HG03060 (cell line): Measurements from ENCODE around the gene ELL2.

Source experiments
- ATAC-seq: cut with Tn5 transposase; IDR thresholded peaks from one replicate; pipeline ENCODE4 v1.9.1; 2021; ENCODE audit warnings: low read depth, moderate number of reproducible peaks; ENCODE audit not compliant: unreplicated experiment

Gene ELL2

GRCh38 chr5:95984287-95984938 is 22.8 kb upstream of the ELL2 start:
- no peak for ATAC-seq

DNA sequence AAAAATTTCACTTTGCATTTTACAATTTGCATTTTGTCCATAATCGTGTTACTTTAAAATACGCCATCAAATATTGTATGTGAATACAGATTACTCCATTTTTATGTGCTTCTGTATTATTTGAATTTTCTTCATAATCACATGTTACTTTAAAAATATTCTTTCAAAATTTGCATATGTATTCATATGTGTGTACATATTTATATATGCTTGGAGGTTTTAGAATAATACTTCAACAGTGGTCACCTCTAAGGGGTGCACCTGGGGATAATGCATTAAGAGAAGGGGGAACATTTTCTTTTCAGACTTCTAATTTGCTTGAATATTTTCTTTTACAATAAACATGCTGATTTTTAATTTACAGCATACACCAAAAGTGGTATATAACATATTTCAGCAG is 21.9 kb upstream of the ELL2 start:
- ATAC-seq = no peak

DNA sequence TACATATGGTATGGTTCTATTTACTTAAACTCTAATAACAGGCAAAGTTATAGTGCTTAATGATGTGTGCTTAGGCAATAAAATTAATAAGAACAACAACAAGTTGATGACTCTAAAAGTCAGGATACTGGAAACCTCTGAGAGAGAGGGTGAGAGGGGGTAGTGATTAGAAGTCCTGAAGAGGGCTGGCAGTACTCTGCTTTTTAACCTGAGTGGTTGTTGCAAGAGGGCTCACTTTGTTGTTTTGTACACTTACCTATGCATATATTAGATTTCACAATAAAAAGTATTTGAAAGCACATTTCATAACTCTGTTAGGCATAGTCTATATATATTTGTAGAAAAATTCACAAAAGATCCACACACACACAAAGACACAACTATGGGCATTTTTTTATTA is 21.4 kb upstream of the ELL2 start:
- ATAC-seq = no peak

DNA sequence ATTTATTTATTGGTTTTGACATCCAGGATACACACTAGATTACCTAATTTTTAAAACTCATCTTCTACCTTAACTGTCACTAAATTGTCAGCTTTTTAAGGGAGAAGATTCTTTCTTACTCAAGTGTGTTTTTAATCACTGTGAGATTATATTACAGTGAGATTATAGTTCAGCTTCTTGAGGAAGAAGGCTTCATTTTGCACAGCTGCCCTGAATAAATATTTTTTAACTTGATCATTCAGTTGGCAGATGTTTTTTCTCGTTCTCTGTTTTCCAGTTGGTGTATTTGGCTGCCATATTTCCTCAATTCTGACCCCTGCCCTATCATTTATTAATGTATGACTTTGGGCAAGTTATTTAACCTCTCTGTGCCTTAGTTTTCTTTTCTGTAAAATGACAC is 15.0 kb upstream of the ELL2 start:
- no peak for ATAC-seq

DNA sequence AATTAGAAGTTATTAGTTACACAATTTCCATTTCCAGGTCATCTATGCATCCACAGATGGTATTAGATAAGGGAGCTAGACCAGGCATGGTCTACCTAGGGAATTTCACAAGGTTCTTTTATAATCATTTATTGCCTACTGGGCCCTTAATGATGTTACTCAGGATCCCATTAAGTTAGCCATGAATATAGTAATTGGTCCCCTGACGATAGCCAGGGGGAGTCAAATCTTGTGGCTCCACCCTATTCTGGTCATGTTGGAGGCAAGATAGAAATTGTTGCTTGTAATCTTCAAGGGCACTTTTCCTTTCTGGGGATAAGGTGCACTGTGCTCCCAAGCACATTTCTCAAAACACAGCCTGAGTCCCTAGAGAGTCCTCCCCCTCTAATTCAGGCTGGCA is 14.1 kb upstream of the ELL2 start:
- ATAC-seq = no peak

GRCh38 chr5:95973793-95974325 is 12.2 kb upstream of the ELL2 start:
- ATAC-seq = no peak

GRCh38 chr5:95972196-95972595 is 10.5 kb upstream of the ELL2 start:
- ATAC-seq = no peak

DNA sequence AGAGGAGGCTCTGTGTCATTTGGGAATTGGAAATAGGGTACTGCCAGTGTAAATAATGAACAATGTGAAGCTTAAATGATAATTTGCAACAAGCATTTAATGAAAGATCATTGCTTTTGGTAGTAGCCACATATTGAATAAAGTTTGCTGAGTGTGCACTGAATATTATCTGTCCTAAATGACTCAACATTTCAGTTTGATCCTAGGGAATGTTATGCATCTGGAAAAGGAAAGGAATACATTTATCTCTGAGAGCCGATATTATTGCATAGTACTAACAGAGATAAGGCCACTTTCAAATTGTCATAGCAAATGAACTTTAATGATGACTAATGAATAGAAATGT is 8.7 kb upstream of the ELL2 start:
- ATAC-seq = no peak

- no peak for ATAC-seq
These were observed 8.2 kb upstream of the ELL2 start for GRCh38 chr5:95969651-95970358.

- ATAC-seq = no peak
These were observed 7.4 kb upstream of the ELL2 start for GRCh38 chr5:95969055-95969454.

DNA sequence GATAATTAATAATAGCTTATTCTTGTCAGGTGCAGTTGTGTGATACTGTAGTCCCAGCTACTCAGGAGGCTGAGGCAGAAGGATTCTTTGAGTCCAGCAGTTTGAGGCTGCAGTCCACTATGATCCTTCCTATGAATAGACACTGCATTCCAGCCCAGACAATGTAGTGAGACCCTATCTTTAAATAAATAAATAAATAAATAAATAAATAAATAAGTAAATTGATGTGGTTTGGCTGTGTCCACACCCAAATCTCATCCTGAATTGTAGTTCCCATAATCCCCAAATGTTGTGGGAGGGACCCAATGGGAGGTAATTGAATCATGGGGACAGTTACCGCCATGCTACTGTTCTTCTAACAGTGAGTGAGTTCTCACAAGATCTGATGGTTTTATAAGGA is 5.6 kb upstream of the ELL2 start:
- ATAC-seq = no peak

GRCh38 chr5:95966005-95966404 is 4.4 kb upstream of the ELL2 start:
- no peak for ATAC-seq

- no peak for ATAC-seq
These were observed 2.2 kb upstream of the ELL2 start for GRCh38 chr5:95963650-95964410.

GRCh38 chr5:95962785-95963184 is 1.1 kb upstream of the ELL2 start:
- no peak for ATAC-seq

- ATAC-seq = no peak
These were observed 773 bp upstream of the ELL2 start for GRCh38 chr5:95962475-95962773.

- peak; percentile 13 for ATAC-seq
These were observed 709 bp downstream of the ELL2 start for GRCh38 chr5:95960667-95961616.

GRCh38 chr5:95959888-95960666 is 1.6 kb downstream of the ELL2 start:
- no peak for ATAC-seq

- no peak for ATAC-seq
These were observed 2.4 kb downstream of the ELL2 start for GRCh38 chr5:95959051-95959887.
